Body of pancreas (tissue), 4 donors: ENCODE data around the gene DOK6. TPM values are rescaled to one million over a fixed set of nuclear protein-coding genes. Genes with fewer than 3 reads are reported as not detected.

ENCODE experiments used
- ATAC-seq: fragments of 150-250 bp; one replicate; pipeline ENCODE4 v1.9.1; 2016
- DNase-seq, 4 donors: peaks; one replicate each; pipeline ENCODE4 v3.0.0-alpha.2; 2019
- H3K27ac ChIP-seq, 4 donors: fragments of 200-600 bp; sonication (generic); 1 replicate in 3 of 4; 2 replicates in 1 of 4; pipeline versions ENCODE4 v1.5.1 to v1.6.1; 2016 to 2019; ENCODE audit warnings: mild to moderate bottlenecking in 1 of 4, mixed read lengths in 1 of 4, moderate library complexity in 1 of 4
- H3K27me3 ChIP-seq, 2 donors: fragments of 200-600 bp; sonication (generic); one replicate each; pipeline ENCODE4 v1.6.0; 2016; ENCODE audit warnings: mild to moderate bottlenecking in 1 of 2
- H3K36me3 ChIP-seq, 2 donors: fragments of 200-600 bp; sonication (generic); replicated peaks in 1 of 2; 2 replicates each; pipeline ENCODE4 v1.5.1; 2016; ENCODE audit warnings: low read depth in 2 of 2; ENCODE audit not compliant: insufficient read depth in 1 of 2
- H3K4me1 ChIP-seq: fragments of 200-600 bp; sonication (generic); one replicate; pipeline ENCODE4 v1.6.0; 2016
- H3K4me3 ChIP-seq, 2 donors: fragments of 200-600 bp; sonication (generic); 1 replicate in 1 of 2; 2 replicates in 1 of 2; pipeline ENCODE4 v1.5.1; 2016 to 2019
- H3K9me3 ChIP-seq, 3 donors: fragments of 200-600 bp; sonication (generic); 1 replicate in 2 of 3; 2 replicates in 1 of 3; pipeline ENCODE4 v1.5.1; 2016
- POLR2A ChIP-seq, 3 donors: fragments of 450-650 bp; IDR thresholded peaks; one replicate each; pipeline ENCODE4 v1.6.1; 2016; ENCODE audit warnings: antibody characterized with exemption in 3 of 3, mild to moderate bottlenecking in 2 of 3
- WGBS, 2 donors: methylation state at CpG; one replicate each; pipeline ENCODE4 v1.1.5; 2017; 5-methylcytosine and 5-hydroxymethylcytosine counted together
- intact Hi-C: fragments of 100-400 bp; cut with DNase I; formaldehyde crosslinking; loops from one replicate; pipeline ENCODE4 v1.15.1; 2023
- total RNA-seq, 2 donors: library from RNA; depleted of rRNA; stranded (reverse); fragments of >200 nt; gene quantifications; one replicate each; pipeline ENCODE4 v1.1.0, GENCODE V29; 2016
- TF ChIP-seq, protein P1 (sequence below), 7 experiments: fragments of 450-650 bp in 4 of 7; fragments of 200-600 bp in 3 of 7; sonication (generic) in 3 of 7; IDR thresholded peaks; one replicate each; pipeline ENCODE4 v1.5.1; 2016 to 2019; ENCODE audit warnings: antibody characterized with exemption in 7 of 7

The DOK6 gene
- total RNA-seq, 2 donors from 2014 or later, result under 0.01 to 0.66 TPM

DNA sequence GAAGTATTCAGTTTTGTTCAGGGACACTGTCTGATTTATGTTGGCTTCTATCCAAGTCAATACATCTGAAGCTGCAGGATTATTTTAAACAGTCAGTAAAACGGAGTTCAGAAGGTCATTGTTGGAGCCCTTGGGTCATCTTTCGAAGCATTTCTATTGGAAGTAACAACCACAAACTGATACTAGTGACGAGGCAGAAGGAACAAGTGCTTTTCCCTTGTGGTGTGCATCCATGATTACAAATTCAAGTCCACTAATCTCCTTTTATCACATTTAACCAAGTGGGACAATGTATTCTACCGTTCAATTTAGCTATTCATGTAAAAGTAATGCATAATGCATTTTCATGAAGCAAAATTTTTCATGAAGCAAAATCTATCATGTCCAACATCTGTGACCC lies 470.0 kb downstream of the DOK6 start:
- 86 to 91% methylated on average over 4 of the region's 4 CpGs for WGBS, 2 donors
- Histone ChIP-seq H3K27me3 (no peaks in the 10 kb centered on the region), H3K27ac (no peak overlapping the region), H3K4me1 (no peaks in the 10 kb centered on the region), H3K4me3 (no peak overlapping the region), H3K36me3 (no peaks in the 10 kb centered on the region), H3K9me3 (no peaks in the 10 kb centered on the region)
- no peak for TF ChIP-seq POLR2A (IDR thresholded peaks at IDR 0.05)
- TF ChIP-seq, protein P1, sequence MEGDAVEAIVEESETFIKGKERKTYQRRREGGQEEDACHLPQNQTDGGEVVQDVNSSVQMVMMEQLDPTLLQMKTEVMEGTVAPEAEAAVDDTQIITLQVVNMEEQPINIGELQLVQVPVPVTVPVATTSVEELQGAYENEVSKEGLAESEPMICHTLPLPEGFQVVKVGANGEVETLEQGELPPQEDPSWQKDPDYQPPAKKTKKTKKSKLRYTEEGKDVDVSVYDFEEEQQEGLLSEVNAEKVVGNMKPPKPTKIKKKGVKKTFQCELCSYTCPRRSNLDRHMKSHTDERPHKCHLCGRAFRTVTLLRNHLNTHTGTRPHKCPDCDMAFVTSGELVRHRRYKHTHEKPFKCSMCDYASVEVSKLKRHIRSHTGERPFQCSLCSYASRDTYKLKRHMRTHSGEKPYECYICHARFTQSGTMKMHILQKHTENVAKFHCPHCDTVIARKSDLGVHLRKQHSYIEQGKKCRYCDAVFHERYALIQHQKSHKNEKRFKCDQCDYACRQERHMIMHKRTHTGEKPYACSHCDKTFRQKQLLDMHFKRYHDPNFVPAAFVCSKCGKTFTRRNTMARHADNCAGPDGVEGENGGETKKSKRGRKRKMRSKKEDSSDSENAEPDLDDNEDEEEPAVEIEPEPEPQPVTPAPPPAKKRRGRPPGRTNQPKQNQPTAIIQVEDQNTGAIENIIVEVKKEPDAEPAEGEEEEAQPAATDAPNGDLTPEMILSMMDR (IDR thresholded peaks at IDR 0.05), result no peak
- ATAC-seq, result no peak
- no peak for DNase-seq
- intact Hi-C loops, result no loop called here

DNA sequence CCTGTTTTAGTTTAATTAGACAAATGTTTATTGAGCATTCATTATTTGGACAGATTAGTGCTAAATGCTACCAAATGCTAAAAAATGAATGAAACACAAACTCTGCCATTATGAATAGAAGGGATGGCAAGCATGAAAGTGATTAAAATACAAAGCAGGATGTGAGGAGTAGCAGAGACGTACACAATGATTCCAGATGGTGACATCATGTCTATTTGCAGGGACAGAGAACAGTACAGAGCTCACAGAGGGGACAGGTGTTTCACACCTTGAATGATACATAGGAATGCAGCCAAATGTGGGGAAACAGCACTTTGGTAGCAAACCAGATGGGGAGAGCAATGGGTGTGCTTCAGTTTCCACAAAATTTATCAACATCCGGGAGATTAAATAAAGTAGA lies 470.7 kb downstream of the DOK6 start:
- H3K9me3 ChIP-seq, result no peaks in the 10 kb centered on the region
- WGBS, 2 donors, result 88 to 95% methylated on average over 2 of the region's 2 CpGs
- intact Hi-C loops, result no loop called here
- no peaks in the 10 kb centered on the region for H3K36me3 ChIP-seq
- no peaks in the 10 kb centered on the region for H3K4me1 ChIP-seq
- no peak overlapping the region for H3K4me3 ChIP-seq
- TF ChIP-seq, protein P1 (IDR thresholded peaks at IDR 0.05), result no peak
- no peak for TF ChIP-seq POLR2A (IDR thresholded peaks at IDR 0.05)
- no peaks in the 10 kb centered on the region for H3K27me3 ChIP-seq
- H3K27ac ChIP-seq, result no peak overlapping the region
- DNase-seq, result no peak
- ATAC-seq, result no peak

DNA sequence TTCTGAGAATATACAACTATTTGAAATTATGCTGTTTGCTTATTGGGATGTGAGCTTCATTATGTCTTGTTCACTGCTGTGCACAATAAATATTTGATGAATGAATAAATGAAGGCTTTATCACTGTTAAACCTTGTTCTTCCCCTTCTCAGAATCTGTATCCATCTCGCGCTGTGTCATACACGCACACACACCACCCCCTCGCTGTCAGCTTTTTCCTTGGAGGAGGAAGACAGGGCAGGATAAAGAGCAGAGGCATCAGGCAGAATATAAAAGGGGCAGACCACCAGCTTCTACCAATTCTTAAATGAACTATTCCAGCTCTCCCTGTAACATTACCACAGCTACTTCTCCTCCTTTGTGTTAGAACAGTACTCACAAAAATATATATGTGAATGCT lies 472.0 kb downstream of the DOK6 start:
- Histone ChIP-seq H3K27me3 (no peaks in the 10 kb centered on the region), H3K27ac (no peak overlapping the region), H3K9me3 (no peaks in the 10 kb centered on the region), H3K4me1 (no peaks in the 10 kb centered on the region), H3K36me3 (no peaks in the 10 kb centered on the region), H3K4me3 (no peak overlapping the region)
- intact Hi-C loops, result no loop called here
- 73 to 76% methylated on average over 4 of the region's 4 CpGs for WGBS, 2 donors
- no peak for DNase-seq
- TF ChIP-seq, protein P1 (IDR thresholded peaks at IDR 0.05), result no peak
- no peak for TF ChIP-seq POLR2A (IDR thresholded peaks at IDR 0.05)
- no peak for ATAC-seq

DNA sequence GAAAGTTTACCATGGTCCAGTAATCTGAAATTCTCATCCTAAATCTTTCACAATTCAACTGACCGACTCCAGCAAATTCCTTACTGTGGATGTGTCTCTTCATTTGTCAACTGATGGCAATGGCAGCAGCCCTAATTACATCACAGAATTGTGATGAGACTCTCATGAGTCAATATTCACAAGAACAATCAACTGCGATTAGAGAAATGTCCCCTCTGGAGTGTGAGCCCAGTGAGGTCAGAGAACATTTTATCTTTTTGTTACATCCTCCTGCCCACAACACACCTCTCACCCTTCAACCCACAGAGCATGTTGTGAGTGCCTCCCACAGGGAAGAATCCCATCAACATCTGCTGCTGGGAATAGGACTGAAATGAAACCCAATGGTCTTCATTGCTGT lies 473.4 kb downstream of the DOK6 start:
- no peak overlapping the region for H3K27ac ChIP-seq
- TF ChIP-seq, protein P1 (IDR thresholded peaks at IDR 0.05), result no peak
- no peak for TF ChIP-seq POLR2A (IDR thresholded peaks at IDR 0.05)
- ATAC-seq, result no peak
- no peak overlapping the region for H3K4me3 ChIP-seq
- no peaks in the 10 kb centered on the region for H3K4me1 ChIP-seq
- H3K27me3 ChIP-seq, result no peaks in the 10 kb centered on the region
- no peaks in the 10 kb centered on the region for H3K36me3 ChIP-seq
- WGBS, 2 donors, result 89 to 95% methylated on average over 2 of the region's 2 CpGs
- intact Hi-C loops, result no loop called here
- no peak for DNase-seq
- H3K9me3 ChIP-seq, result no peaks in the 10 kb centered on the region

DNA sequence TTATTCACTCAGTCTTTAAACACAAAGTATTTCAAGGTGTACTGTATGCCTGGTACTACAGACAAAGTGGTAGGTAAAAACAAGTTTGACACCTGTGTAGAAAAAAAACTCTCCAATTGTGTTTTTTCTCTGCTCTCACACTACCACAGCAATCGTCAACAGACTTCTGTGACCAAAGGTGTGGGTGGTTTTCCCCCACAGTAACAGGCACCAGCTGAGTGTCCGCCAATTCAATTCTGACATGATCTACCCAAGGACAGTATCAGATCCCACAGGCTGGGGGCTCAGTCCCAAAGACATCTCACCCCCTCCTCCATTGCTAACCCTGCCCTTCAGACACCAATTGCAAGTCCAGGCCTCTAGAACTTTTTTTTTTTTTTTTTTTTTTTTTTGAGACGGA lies 475.8 kb downstream of the DOK6 start:
- H3K36me3 ChIP-seq, result no peaks in the 10 kb centered on the region
- intact Hi-C loops, result no loop called here
- DNase-seq, result no peak
- H3K27me3 ChIP-seq, result no peaks in the 10 kb centered on the region
- no peak overlapping the region for H3K4me3 ChIP-seq
- no peaks in the 10 kb centered on the region for H3K4me1 ChIP-seq
- WGBS, 2 donors, result 80 to 88% methylated on average over 3 of the region's 3 CpGs
- ATAC-seq, result no peak
- TF ChIP-seq POLR2A (IDR thresholded peaks at IDR 0.05), result no peak
- TF ChIP-seq, protein P1 (IDR thresholded peaks at IDR 0.05), result no peak
- H3K27ac ChIP-seq, result no peak overlapping the region
- H3K9me3 ChIP-seq, result no peaks in the 10 kb centered on the region
